Measurements from ENCODE around the gene SERGEF. TPM values are rescaled to one million over a fixed set of nuclear protein-coding genes. Genes with fewer than 3 reads are reported as not detected.

The SERGEF gene
- total and polyA plus RNA-seq, 7 donors: 24.0 to 50.4 (median 30.7) TPM

- H3K36me3 ChIP-seq: no peaks in the 10 kb centered on the region
- H3K27me3 ChIP-seq: no peaks in the 10 kb centered on the region
- no peaks in the 10 kb centered on the region for H3K4me1 ChIP-seq
- 87 to 97% methylated on average over 3 of the region's 3 CpGs for WGBS, 2 donors
- TF ChIP-seq EP300 (IDR thresholded peaks at IDR 0.05): no peak
- no peak for TF ChIP-seq POLR2AphosphoS5 (IDR thresholded peaks at IDR 0.05)
- no peak for TF ChIP-seq POLR2A (IDR thresholded peaks at IDR 0.05)
- TF ChIP-seq CTCF (IDR thresholded peaks at IDR 0.05): no peak
- no peak overlapping the region for H3K4me3 ChIP-seq
- intact Hi-C loops (cut with DNase I): no loop called here
- DNase-seq: no peak
- no peaks in the 10 kb centered on the region for H3K9me3 ChIP-seq
- no peak overlapping the region for H3K27ac ChIP-seq
These were observed 145.5 kb downstream of the SERGEF start for GRCh38 chr11:17867341-17867740.

GRCh38 chr11:17865765-17866428 lies 146.9 kb downstream of the SERGEF start:
- H3K27me3 ChIP-seq: no peaks in the 10 kb centered on the region
- no peaks in the 10 kb centered on the region for H3K4me1 ChIP-seq
- no peak for DNase-seq
- intact Hi-C loops (cut with DNase I): no loop called here
- 59 to 83% methylated on average over 3 of the region's 3 CpGs for WGBS, 2 donors
- no peak overlapping the region for H3K27ac ChIP-seq
- no peaks in the 10 kb centered on the region for H3K36me3 ChIP-seq
- TF ChIP-seq EP300 (IDR thresholded peaks at IDR 0.05): no peak
- TF ChIP-seq POLR2A (IDR thresholded peaks at IDR 0.05): no peak
- TF ChIP-seq CTCF (IDR thresholded peaks at IDR 0.05): no peak
- no peak overlapping the region for H3K4me3 ChIP-seq
- H3K9me3 ChIP-seq: no peaks in the 10 kb centered on the region

GRCh38 chr11:17864478-17864941 lies 148.3 kb downstream of the SERGEF start:
- TF ChIP-seq EP300 (IDR thresholded peaks at IDR 0.05): no peak
- TF ChIP-seq CTCF (IDR thresholded peaks at IDR 0.05): no peak
- no peak for TF ChIP-seq POLR2A (IDR thresholded peaks at IDR 0.05)
- no peak for TF ChIP-seq POLR2AphosphoS5 (IDR thresholded peaks at IDR 0.05)
- no peaks in the 10 kb centered on the region for H3K36me3 ChIP-seq
- no peak overlapping the region for H3K4me3 ChIP-seq
- WGBS, 2 donors: 29 to 43% methylated on average over 3 of the region's 3 CpGs
- intact Hi-C loops (cut with DNase I): no loop called here
- no peaks in the 10 kb centered on the region for H3K4me1 ChIP-seq
- no peak for DNase-seq
- no peaks in the 10 kb centered on the region for H3K9me3 ChIP-seq
- no peaks in the 10 kb centered on the region for H3K27me3 ChIP-seq
- no peak overlapping the region for H3K27ac ChIP-seq

- TF ChIP-seq EP300 (IDR thresholded peaks at IDR 0.05): no peak
- TF ChIP-seq POLR2A (IDR thresholded peaks at IDR 0.05): no peak
- TF ChIP-seq CTCF (IDR thresholded peaks at IDR 0.05): no peak
- TF ChIP-seq POLR2AphosphoS5 (IDR thresholded peaks at IDR 0.05): no peak
- Histone ChIP-seq H3K4me1 (no peaks in the 10 kb centered on the region), H3K36me3 (no peaks in the 10 kb centered on the region), H3K27ac (no peak overlapping the region), H3K9me3 (no peaks in the 10 kb centered on the region), H3K27me3 (no peaks in the 10 kb centered on the region), H3K4me3 (no peak overlapping the region)
- intact Hi-C loops (cut with DNase I): no loop called here
- no peak for DNase-seq
- WGBS, 2 donors: 94 to 98% methylated on average over 5 of the region's 5 CpGs
These were observed 151.7 kb downstream of the SERGEF start for GRCh38 chr11:17861036-17861755.
